OCI-LY1 (cell line): ENCODE results near the gene VTCN1.

Experiments
- EZH2 ChIP-seq: fragments of 200-600 bp; sonication (generic), shearing (Covaris generic); IDR thresholded peaks from 2 replicates; pipeline ENCODE4 v1.8.0; 2017; ENCODE audit warnings: borderline replicate concordance, mixed run types, mild to moderate bottlenecking, antibody characterized with exemption, low read length, moderate library complexity, mixed read lengths
- TF ChIP-seq, protein P1 (sequence below): fragments of 200-600 bp; sonication (generic), shearing (Covaris generic); IDR thresholded peaks from 2 replicates; pipeline ENCODE4 v1.5.1; 2017; ENCODE audit warnings: mild to moderate bottlenecking, antibody characterized with exemption, low read length, moderate library complexity, mixed read lengths

GRCh38 chr1:117198097-117198496, 12.6 kb downstream of the VTCN1 start:
- TF ChIP-seq EZH2 = no peak
- TF ChIP-seq, protein P1, sequence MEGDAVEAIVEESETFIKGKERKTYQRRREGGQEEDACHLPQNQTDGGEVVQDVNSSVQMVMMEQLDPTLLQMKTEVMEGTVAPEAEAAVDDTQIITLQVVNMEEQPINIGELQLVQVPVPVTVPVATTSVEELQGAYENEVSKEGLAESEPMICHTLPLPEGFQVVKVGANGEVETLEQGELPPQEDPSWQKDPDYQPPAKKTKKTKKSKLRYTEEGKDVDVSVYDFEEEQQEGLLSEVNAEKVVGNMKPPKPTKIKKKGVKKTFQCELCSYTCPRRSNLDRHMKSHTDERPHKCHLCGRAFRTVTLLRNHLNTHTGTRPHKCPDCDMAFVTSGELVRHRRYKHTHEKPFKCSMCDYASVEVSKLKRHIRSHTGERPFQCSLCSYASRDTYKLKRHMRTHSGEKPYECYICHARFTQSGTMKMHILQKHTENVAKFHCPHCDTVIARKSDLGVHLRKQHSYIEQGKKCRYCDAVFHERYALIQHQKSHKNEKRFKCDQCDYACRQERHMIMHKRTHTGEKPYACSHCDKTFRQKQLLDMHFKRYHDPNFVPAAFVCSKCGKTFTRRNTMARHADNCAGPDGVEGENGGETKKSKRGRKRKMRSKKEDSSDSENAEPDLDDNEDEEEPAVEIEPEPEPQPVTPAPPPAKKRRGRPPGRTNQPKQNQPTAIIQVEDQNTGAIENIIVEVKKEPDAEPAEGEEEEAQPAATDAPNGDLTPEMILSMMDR = no peak
